OCI-LY7 (cell line): ENCODE data around the gene INPP5K. TPM values are rescaled to one million over a fixed set of nuclear protein-coding genes. Genes with fewer than 3 reads are reported as not detected.

Source experiments
- BruUV-seq: library from RNA; stranded (reverse); fragments of 400-500 nt; replicated peaks from 2 replicates; lab custom pipeline; 2021; lab: Mats Ljungman, UMichigan
- CTCF ChIA-PET: fragments of 300-600 bp; sonication (Branson Sonifier 250); formaldehyde crosslinking; loops from one replicate; lab custom pipeline; 2022; ENCODE audit warnings: antibody characterized with exemption; ENCODE audit not compliant: unreplicated experiment; lab: Charles Lee
- POLR2A ChIA-PET: fragments of 300-600 bp; sonication (Branson Sonifier 250); formaldehyde crosslinking; loops from one replicate; lab custom pipeline; 2022; ENCODE audit warnings: antibody characterized with exemption; lab: Charles Lee
- DNase-seq: peaks from one replicate; pipeline ENCODE4 v3.0.0-alpha.2; 2015; ENCODE audit warnings: low spot score
- H2AFZ ChIP-seq: fragments of 200-600 bp; sonication (generic), shearing (Covaris generic); 2 replicates; pipeline ENCODE4 v1.6.1; 2014; ENCODE audit warnings: mild to moderate bottlenecking, antibody characterized with exemption, low read length, moderate library complexity
- H3K27ac ChIP-seq: fragments of 200-600 bp; sonication (generic); 2 replicates; pipeline ENCODE4 v1.5.1; 2014; ENCODE audit warnings: mixed run types, low read depth, mild to moderate bottlenecking, moderate library complexity, low read length, inconsistent platforms; ENCODE audit not compliant: poor library complexity, severe bottlenecking
- H3K36me3 ChIP-seq: fragments of 200-600 bp; sonication (generic); 2 replicates; pipeline ENCODE4 v1.6.1; 2014; ENCODE audit warnings: mild to moderate bottlenecking, antibody characterized with exemption, low read length, moderate library complexity, mixed read lengths; ENCODE audit not compliant: insufficient read depth
- H3K4me1 ChIP-seq: fragments of 200-600 bp; sonication (generic); 2 replicates; pipeline ENCODE4 v1.5.1; 2014; ENCODE audit warnings: mild to moderate bottlenecking, low read length; ENCODE audit not compliant: insufficient read depth, poor library complexity, severe bottlenecking
- H3K4me2 ChIP-seq: fragments of 200-600 bp; sonication (generic); 2 replicates; pipeline ENCODE4 v1.6.1; 2014; ENCODE audit warnings: mild to moderate bottlenecking, low read length
- H3K4me3 ChIP-seq: fragments of 200-600 bp; sonication (generic); 2 replicates; pipeline ENCODE4 v1.5.1; 2014; ENCODE audit warnings: mild to moderate bottlenecking, low read depth, low read length; ENCODE audit not compliant: poor library complexity, severe bottlenecking
- H3K79me2 ChIP-seq: fragments of 200-600 bp; sonication (generic); 2 replicates; pipeline ENCODE4 v1.6.1; 2016; ENCODE audit warnings: low read depth, mild to moderate bottlenecking, low read length, moderate library complexity, mixed read lengths; ENCODE audit not compliant: insufficient read depth
- H3K9me2 ChIP-seq: fragments of 200-600 bp; sonication (generic); 2 replicates; pipeline ENCODE4 v1.6.1; 2016; ENCODE audit warnings: mild to moderate bottlenecking, low read length, mixed read lengths; ENCODE audit not compliant: insufficient read depth
- H3K9me3 ChIP-seq: fragments of 200-600 bp; sonication (generic); 2 replicates; pipeline ENCODE4 v1.6.1; 2014; ENCODE audit warnings: mild to moderate bottlenecking, mixed run types, low read length, mixed read lengths
- H4K20me1 ChIP-seq: fragments of 200-600 bp; sonication (generic); 2 replicates; pipeline ENCODE4 v1.6.1; 2014; ENCODE audit warnings: mild to moderate bottlenecking, antibody characterized with exemption, low read length, moderate library complexity, mixed read lengths; ENCODE audit not compliant: insufficient read depth
- CTCF ChIP-seq: fragments of 200-600 bp; sonication (generic); conservative IDR thresholded peaks from 2 replicates; pipeline ENCODE4 v1.5.1; 2014; ENCODE audit warnings: mild to moderate bottlenecking, antibody characterized with exemption, low read length, moderate library complexity, mixed read lengths
- EZH2phosphoT487 ChIP-seq: fragments of 200-600 bp; sonication (generic); IDR thresholded peaks from 2 replicates; pipeline ENCODE4 v1.6.1; 2018; ENCODE audit warnings: low read depth, borderline replicate concordance, mild to moderate bottlenecking, mixed run types, antibody characterized with exemption, low read length, moderate library complexity, mixed read lengths
- intact Hi-C: fragments of 100-400 bp; cut with micrococcal nuclease; formaldehyde crosslinking; loops from one replicate; pipeline ENCODE4 v1.10.0; 2022; ENCODE audit not compliant: unreplicated experiment
- total RNA-seq, 2 experiments: library from RNA; depleted of rRNA in 1 of 2; stranded (reverse); fragments of >200 nt in 1 of 2; shearing (Covaris generic) in 1 of 2; gene quantifications; 2 replicates each; pipeline ENCODE4 v1.2.3, GENCODE V29; 2014 to 2022

Gene INPP5K
- total RNA-seq, 2 experiments from 2014 or later, result 28.8 to 40.7 TPM

- CTCF ChIA-PET, result interaction anchor here (0.6 kb wide), 1 partner anchor 1225 kb away, joined by 3 read pairs; no protein-coding TSS in a partner anchor
- no peak for DNase-seq
- Histone ChIP-seq H3K4me1 (peaks cover 26% of the 10 kb centered on the region), H3K4me3 (no peak overlapping the region), H3K9me3 (no peaks in the 10 kb centered on the region), H3K9me2 (no peaks in the 10 kb centered on the region), H2AFZ (no peak overlapping the region), H3K27ac (no peak overlapping the region), H4K20me1 (peaks cover 21% of the 10 kb centered on the region), H3K79me2 (no peaks in the 10 kb centered on the region), H3K4me2 (no peak overlapping the region), H3K36me3 (peaks cover 8% of the 10 kb centered on the region; the same call in 1 of the 2 replicates)
- TF ChIP-seq EZH2phosphoT487 (no peak), CTCF (no peak)
- intact Hi-C loops, result loop anchor here (2.0 to 10.0 kb wide), 2 partner anchors 75 to 155 kb away; partner anchors contain the start of gene TLCD2
- no TSS peak for BruUV-seq
- POLR2A ChIA-PET, result no interaction called here
Measured at GRCh38 chr17:1560101-1560857, 43.9 kb upstream of the INPP5K start.

GRCh38 chr17:1559047-1560043, 42.9 kb upstream of the INPP5K start:
- Histone ChIP-seq H3K36me3 (peaks cover 8% of the 10 kb centered on the region; the same call in 1 of the 2 replicates), H4K20me1 (peaks cover 21% of the 10 kb centered on the region), H3K9me3 (no peaks in the 10 kb centered on the region), H3K4me1 (peaks cover 28% of the 10 kb centered on the region), H3K27ac (no peak overlapping the region), H3K4me3 (no peak overlapping the region), H3K4me2 (no peak overlapping the region), H3K79me2 (no peaks in the 10 kb centered on the region), H3K9me2 (no peaks in the 10 kb centered on the region), H2AFZ (no peak overlapping the region)
- CTCF ChIA-PET, result no interaction called here
- POLR2A ChIA-PET, result no interaction called here
- no TSS peak for BruUV-seq
- no peak for TF ChIP-seq EZH2phosphoT487
- no peak for TF ChIP-seq CTCF
- no peak for DNase-seq
- intact Hi-C loops, result loop anchor here (2.0 to 10.0 kb wide), 2 partner anchors 75 to 155 kb away; partner anchors contain the start of gene TLCD2
